ENCODE data around the gene CNTNAP2. TPM values are rescaled to one million over a fixed set of nuclear protein-coding genes. Genes with fewer than 3 reads are reported as not detected.

CNTNAP2 gene
- total and polyA plus RNA-seq, 12 donors: 0.07 to 0.77 (median 0.24) TPM

- ATAC-seq (no peak), DNase-seq (no peak)
- Histone ChIP-seq H3K36me3 (no peaks in the 10 kb centered on the region), H3K27ac (no peak overlapping the region), H3K4me1 (no peaks in the 10 kb centered on the region), H3K9me3 (no peaks in the 10 kb centered on the region), H3K4me3 (no peak overlapping the region), H3K27me3 (peaks cover 0 to 4% (median 0%) of the 10 kb centered on the region in 7 donors)
- intact Hi-C loops (cut with DNase I): no loop called here
- 88 to 92% methylated on average over 1 of the region's 1 CpG for WGBS, 2 donors
- no peak for TF ChIP-seq CTCF (IDR thresholded peaks at IDR 0.05)
These were observed 2010.8 kb downstream of the CNTNAP2 start for GRCh38 chr7:148127374-148127773.

- no peak for ATAC-seq
- Histone ChIP-seq H3K4me3 (no peak overlapping the region), H3K27ac (no peak overlapping the region), H3K9me3 (no peaks in the 10 kb centered on the region), H3K36me3 (no peaks in the 10 kb centered on the region), H3K4me1 (no peaks in the 10 kb centered on the region), H3K27me3 (peaks cover 0 to 4% (median 0%) of the 10 kb centered on the region in 7 donors)
- no peak for TF ChIP-seq CTCF (IDR thresholded peaks at IDR 0.05)
- no peak for DNase-seq
- intact Hi-C loops (cut with DNase I): no loop called here
- WGBS, 2 donors: 88 to 91% methylated on average over 6 of the region's 6 CpGs
These were observed 2012.4 kb downstream of the CNTNAP2 start for GRCh38 chr7:148129023-148129422.

GRCh38 chr7:148135116-148135515, 2018.5 kb downstream of the CNTNAP2 start:
- WGBS, 2 donors: 49 to 56% methylated on average over 2 of the region's 2 CpGs

GRCh38 chr7:148135997-148136396, 2019.4 kb downstream of the CNTNAP2 start:
- Histone ChIP-seq H3K4me3 (no peak overlapping the region), H3K9me3 (peaks cover 0 to 3% (median 0%) of the 10 kb centered on the region in 11 donors), H3K27ac (no peak overlapping the region), H3K27me3 (peaks cover 0 to 27% (median 11%) of the 10 kb centered on the region in 7 donors), H3K36me3 (no peaks in the 10 kb centered on the region), H3K4me1 (no peaks in the 10 kb centered on the region)
- ATAC-seq (no peak), DNase-seq (no peak)
- intact Hi-C loops (cut with DNase I): no loop called here
- TF ChIP-seq CTCF (IDR thresholded peaks at IDR 0.05): no peak
- 94 to 95% methylated on average over 3 of the region's 3 CpGs for WGBS, 2 donors

More at GRCh38 chr7:148135116-148135515, 2018.5 kb downstream of the CNTNAP2 start:
- Histone ChIP-seq H3K36me3 (no peaks in the 10 kb centered on the region), H3K9me3 (peaks cover 0 to 2% (median 0%) of the 10 kb centered on the region in 11 donors), H3K27me3 (peaks cover 0 to 27% (median 6%) of the 10 kb centered on the region in 7 donors), H3K4me1 (no peaks in the 10 kb centered on the region), H3K27ac (no peak overlapping the region), H3K4me3 (no peak overlapping the region)
- no peak for TF ChIP-seq CTCF (IDR thresholded peaks at IDR 0.05)
- DNase-seq: no peak
- no peak for ATAC-seq
- intact Hi-C loops (cut with DNase I): no loop called here

Measured in heart right ventricle (tissue), 16 donors.